H9 (cell line): ENCODE results near the gene BPIFA3. TPM values are rescaled to one million over a fixed set of nuclear protein-coding genes. Genes with fewer than 3 reads are reported as not detected.
A peak's percentile ranks its signal among the peaks of the same experiment; 100 is the strongest.

ENCODE experiments used
- DNase-seq: peaks from one replicate; pipeline ENCODE4 v3.0.0-alpha.2; 2017
- H2AFZ ChIP-seq: one replicate; pipeline ENCODE4 v1.6.1; 2013; ENCODE audit warnings: mild to moderate bottlenecking, low read length, control low read depth, moderate library complexity
- H2AK5ac ChIP-seq: 2 replicates; pipeline ENCODE4 v1.6.1; 2013; ENCODE audit warnings: low read length, control low read depth, mixed read lengths; ENCODE audit not compliant: insufficient read length
- H2BK120ac ChIP-seq: one replicate; pipeline ENCODE4 v1.6.1; 2013; ENCODE audit warnings: low read depth, mild to moderate bottlenecking, low read length, control low read depth, inconsistent platforms; ENCODE audit not compliant: poor library complexity, severe bottlenecking
- H2BK12ac ChIP-seq: 2 replicates; pipeline ENCODE4 v1.6.1; 2013; ENCODE audit warnings: low read length, control low read depth, mixed read lengths, low read depth; ENCODE audit not compliant: insufficient read length
- H2BK15ac ChIP-seq: 2 replicates; pipeline ENCODE4 v1.6.1; 2013; ENCODE audit warnings: low read depth, low read length, control low read depth
- H2BK20ac ChIP-seq: one replicate; pipeline ENCODE4 v1.6.1; 2013; ENCODE audit warnings: low read depth, mild to moderate bottlenecking, low read length, control low read depth, inconsistent platforms; ENCODE audit not compliant: poor library complexity, severe bottlenecking
- H2BK5ac ChIP-seq: 2 replicates; pipeline ENCODE4 v1.6.1; 2013; ENCODE audit warnings: low read length, control low read depth, mixed read lengths; ENCODE audit not compliant: insufficient read length
- H3K14ac ChIP-seq: 2 replicates; pipeline ENCODE4 v1.6.1; 2013; ENCODE audit warnings: low read length, control low read depth; ENCODE audit not compliant: insufficient read depth
- H3K18ac ChIP-seq: 2 replicates; pipeline ENCODE4 v1.6.1; 2013; ENCODE audit warnings: low read depth, mild to moderate bottlenecking, mixed read lengths, low read length, control low read depth; ENCODE audit not compliant: insufficient read length
- H3K23ac ChIP-seq: 2 replicates; pipeline ENCODE4 v1.6.1; 2013; ENCODE audit warnings: low read length, control low read depth, mixed read lengths, low read depth; ENCODE audit not compliant: insufficient read length
- H3K23me2 ChIP-seq: 2 replicates; pipeline ENCODE4 v1.6.1; 2013; ENCODE audit warnings: low read depth, mild to moderate bottlenecking, mixed read lengths, low read length, control low read depth; ENCODE audit not compliant: insufficient read length, poor library complexity, severe bottlenecking
- H3K27ac ChIP-seq: 2 replicates; pipeline ENCODE4 v1.5.1; 2013; ENCODE audit warnings: low read length, control low read depth, mixed read lengths, low read depth; ENCODE audit not compliant: insufficient read length
- H3K27me3 ChIP-seq: 2 replicates; pipeline ENCODE4 v1.6.1; 2013; ENCODE audit warnings: low read length, control low read depth, inconsistent platforms; ENCODE audit not compliant: insufficient read depth
- H3K4ac ChIP-seq: 2 replicates; pipeline ENCODE4 v1.6.1; 2013; ENCODE audit warnings: low read depth, mild to moderate bottlenecking, control low read depth, inconsistent platforms, low read length, moderate library complexity
- H3K4me1 ChIP-seq: 2 replicates; pipeline ENCODE4 v1.6.1; 2013; ENCODE audit warnings: low read length, control low read depth, inconsistent platforms; ENCODE audit not compliant: insufficient read depth
- H3K4me2 ChIP-seq: 2 replicates; pipeline ENCODE4 v1.6.1; 2013; ENCODE audit warnings: low read length, control low read depth, mixed read lengths; ENCODE audit not compliant: insufficient read length, insufficient read depth
- H3K56ac ChIP-seq: 2 replicates; pipeline ENCODE4 v1.6.1; 2013; ENCODE audit warnings: low read depth, mild to moderate bottlenecking, mixed read lengths, low read length, control low read depth; ENCODE audit not compliant: insufficient read length
- H3K79me1 ChIP-seq: 2 replicates; pipeline ENCODE4 v1.6.1; 2013; ENCODE audit warnings: low read depth, mild to moderate bottlenecking, moderate library complexity, low read length, control low read depth, inconsistent platforms; ENCODE audit not compliant: insufficient read depth, poor library complexity, severe bottlenecking
- H3K79me2 ChIP-seq: 2 replicates; pipeline ENCODE4 v1.6.1; 2013; ENCODE audit warnings: low read length, control low read depth, inconsistent platforms; ENCODE audit not compliant: insufficient read depth
- H3K9ac ChIP-seq: 2 replicates; pipeline ENCODE4 v1.6.1; 2013; ENCODE audit warnings: low read length, control low read depth, mixed read lengths; ENCODE audit not compliant: insufficient read length; ENCODE audit errors: extremely low read depth
- H3K9me3 ChIP-seq: one replicate; pipeline ENCODE4 v1.6.1; 2013; ENCODE audit warnings: low read depth, low read length, inconsistent platforms; ENCODE audit not compliant: control insufficient read depth
- H3T11ph ChIP-seq: one replicate; pipeline ENCODE4 v1.6.1; 2013; ENCODE audit warnings: mild to moderate bottlenecking, low read length, control low read depth, inconsistent platforms
- H4K20me1 ChIP-seq: one replicate; pipeline ENCODE4 v1.6.1; 2013; ENCODE audit not compliant: control insufficient read depth, insufficient read length, insufficient read depth
- H4K5ac ChIP-seq: 2 replicates; pipeline ENCODE4 v1.6.1; 2013; ENCODE audit warnings: low read depth, mild to moderate bottlenecking, mixed read lengths, low read length, control low read depth; ENCODE audit not compliant: insufficient read length
- H4K8ac ChIP-seq: replicated peaks from 2 replicates; pipeline ENCODE4 v1.6.1; 2013; ENCODE audit warnings: low read length, control low read depth, mixed read lengths, low read depth; ENCODE audit not compliant: insufficient read length
- H4K91ac ChIP-seq: 2 replicates; pipeline ENCODE4 v1.6.1; 2013; ENCODE audit warnings: low read depth, mild to moderate bottlenecking, moderate library complexity, mixed read lengths, low read length, control low read depth; ENCODE audit not compliant: insufficient read length
- H3K27ac Mint-ChIP-seq, 3 experiments: 2 replicates in 2 of 3; 3 replicates in 1 of 3; pipeline ENCODE4 v1.8.0; 2020 to 2021; ENCODE audit warnings: mixed read lengths in 3 of 3, mild to moderate bottlenecking in 1 of 3, moderate library complexity in 1 of 3
- H3K27me3 Mint-ChIP-seq: 2 replicates; pipeline ENCODE4 v1.8.0; 2021; ENCODE audit warnings: low read depth, mild to moderate bottlenecking, moderate library complexity, mixed read lengths
- H3K36me3 Mint-ChIP-seq, 3 experiments: 2 replicates in 2 of 3; 3 replicates in 1 of 3; pipeline ENCODE4 v1.8.0; 2020 to 2021; ENCODE audit warnings: low read depth in 3 of 3, mixed read lengths in 3 of 3; ENCODE audit not compliant: insufficient read depth in 1 of 3
- H3K4me1 Mint-ChIP-seq, 2 experiments: 2 replicates each; pipeline ENCODE4 v1.8.0; 2020; ENCODE audit warnings: mixed read lengths in 2 of 2
- H3K4me3 Mint-ChIP-seq, 2 experiments: 2 replicates in 1 of 2; 3 replicates in 1 of 2; pipeline ENCODE4 v1.8.0; 2020 to 2021; ENCODE audit warnings: mild to moderate bottlenecking in 2 of 2, mixed read lengths in 2 of 2, moderate library complexity in 1 of 2
- H3K9me3 Mint-ChIP-seq, 2 experiments: 2 replicates in 1 of 2; 3 replicates in 1 of 2; pipeline ENCODE4 v1.8.0; 2020; ENCODE audit warnings: mild to moderate bottlenecking in 2 of 2, mixed read lengths in 2 of 2, moderate library complexity in 1 of 2
- CTCF ChIP-seq: fragments of 200-600 bp; sonication (generic); conservative IDR thresholded peaks from 3 replicates; pipeline ENCODE4 v1.8.0; 2021; ENCODE audit warnings: antibody characterized with exemption, mild to moderate bottlenecking
- WGBS: extraction: QIAGEN DNeasy Blood & Tissue Kit; methylation state at CpG from one replicate; pipeline ENCODE4 v1.1.7; 2013; ENCODE audit warnings: missing lambda C conversion rate, low lambda C conversion rate, mixed read lengths; ENCODE audit not compliant: insufficient read length; ENCODE audit errors: extremely low coverage; 5-methylcytosine and 5-hydroxymethylcytosine counted together
- total RNA-seq: library from RNA; stranded (reverse); gene quantifications from 2 replicates; pipeline ENCODE4 v1.2.1, GENCODE V29; 2021

Gene BPIFA3
- total RNA-seq, 1 experiment from 2014 or later = not detected

- Histone ChIP-seq H4K91ac (no peak overlapping the region), H2BK20ac (no peak overlapping the region), H2AK5ac (no peak overlapping the region), H3K4me1 (no peaks in the 10 kb centered on the region), H4K8ac (no peak overlapping the region), H3K14ac (no peak overlapping the region), H3K4ac (no peak overlapping the region), H2BK5ac (no peak overlapping the region), H3K27me3 (no peaks in the 10 kb centered on the region), H3K23me2 (no peaks in the 10 kb centered on the region), H3K4me2 (no peak overlapping the region), H3K23ac (no peak overlapping the region), H3T11ph (no peak overlapping the region), H3K9ac (no peak overlapping the region), H4K20me1 (no peaks in the 10 kb centered on the region), H3K27ac (no peak overlapping the region), H2BK15ac (no peak overlapping the region), H2BK12ac (no peak overlapping the region), H2AFZ (no peak overlapping the region), H3K56ac (no peak overlapping the region), H3K18ac (no peak overlapping the region), H3K79me1 (no peaks in the 10 kb centered on the region), H2BK120ac (no peak overlapping the region), H3K79me2 (no peaks in the 10 kb centered on the region), H4K5ac (no peak overlapping the region), H3K9me3 (no peaks in the 10 kb centered on the region)
- Mint-ChIP-seq H3K4me1 (peaks cover 7 to 14% of the 10 kb centered on the region in 2 experiments), H3K4me3 (no peak overlapping the region), H3K27ac (peak overlapping the region in 1 of 3 experiments; percentile 62; a peak in 1 of 7 replicates), H3K9me3 (no peaks in the 10 kb centered on the region), H3K36me3 (no peaks in the 10 kb centered on the region), H3K27me3 (peaks cover 28% of the 10 kb centered on the region)
- DNase-seq = no peak
- no peak for TF ChIP-seq CTCF
- no CpG with 5 or more reads among the region's 2 CpGs for WGBS
These were observed 16.9 kb downstream of the BPIFA3 start for GRCh38 chr20:33234050-33234449.
